H9 (cell line): Measurements from ENCODE around the gene PRKCA. TPM values are rescaled to one million over a fixed set of nuclear protein-coding genes. Genes with fewer than 3 reads are reported as not detected.

ENCODE experiments used
- DNase-seq: peaks from one replicate; pipeline ENCODE4 v3.0.0-alpha.2; 2017
- H2AFZ ChIP-seq: one replicate; pipeline ENCODE4 v1.6.1; 2013; ENCODE audit warnings: mild to moderate bottlenecking, low read length, control low read depth, moderate library complexity
- H2AK5ac ChIP-seq: 2 replicates; pipeline ENCODE4 v1.6.1; 2013; ENCODE audit warnings: low read length, control low read depth, mixed read lengths; ENCODE audit not compliant: insufficient read length
- H2BK120ac ChIP-seq: one replicate; pipeline ENCODE4 v1.6.1; 2013; ENCODE audit warnings: low read depth, mild to moderate bottlenecking, low read length, control low read depth, inconsistent platforms; ENCODE audit not compliant: poor library complexity, severe bottlenecking
- H2BK12ac ChIP-seq: 2 replicates; pipeline ENCODE4 v1.6.1; 2013; ENCODE audit warnings: low read length, control low read depth, mixed read lengths, low read depth; ENCODE audit not compliant: insufficient read length
- H2BK15ac ChIP-seq: 2 replicates; pipeline ENCODE4 v1.6.1; 2013; ENCODE audit warnings: low read depth, low read length, control low read depth
- H2BK20ac ChIP-seq: one replicate; pipeline ENCODE4 v1.6.1; 2013; ENCODE audit warnings: low read depth, mild to moderate bottlenecking, low read length, control low read depth, inconsistent platforms; ENCODE audit not compliant: poor library complexity, severe bottlenecking
- H2BK5ac ChIP-seq: 2 replicates; pipeline ENCODE4 v1.6.1; 2013; ENCODE audit warnings: low read length, control low read depth, mixed read lengths; ENCODE audit not compliant: insufficient read length
- H3K14ac ChIP-seq: 2 replicates; pipeline ENCODE4 v1.6.1; 2013; ENCODE audit warnings: low read length, control low read depth; ENCODE audit not compliant: insufficient read depth
- H3K18ac ChIP-seq: 2 replicates; pipeline ENCODE4 v1.6.1; 2013; ENCODE audit warnings: low read depth, mild to moderate bottlenecking, mixed read lengths, low read length, control low read depth; ENCODE audit not compliant: insufficient read length
- H3K23ac ChIP-seq: 2 replicates; pipeline ENCODE4 v1.6.1; 2013; ENCODE audit warnings: low read length, control low read depth, mixed read lengths, low read depth; ENCODE audit not compliant: insufficient read length
- H3K23me2 ChIP-seq: 2 replicates; pipeline ENCODE4 v1.6.1; 2013; ENCODE audit warnings: low read depth, mild to moderate bottlenecking, mixed read lengths, low read length, control low read depth; ENCODE audit not compliant: insufficient read length, poor library complexity, severe bottlenecking
- H3K27ac ChIP-seq: 2 replicates; pipeline ENCODE4 v1.5.1; 2013; ENCODE audit warnings: low read length, control low read depth, mixed read lengths, low read depth; ENCODE audit not compliant: insufficient read length
- H3K27me3 ChIP-seq: 2 replicates; pipeline ENCODE4 v1.6.1; 2013; ENCODE audit warnings: low read length, control low read depth, inconsistent platforms; ENCODE audit not compliant: insufficient read depth
- H3K4ac ChIP-seq: 2 replicates; pipeline ENCODE4 v1.6.1; 2013; ENCODE audit warnings: low read depth, mild to moderate bottlenecking, control low read depth, inconsistent platforms, low read length, moderate library complexity
- H3K4me1 ChIP-seq: 2 replicates; pipeline ENCODE4 v1.6.1; 2013; ENCODE audit warnings: low read length, control low read depth, inconsistent platforms; ENCODE audit not compliant: insufficient read depth
- H3K4me2 ChIP-seq: 2 replicates; pipeline ENCODE4 v1.6.1; 2013; ENCODE audit warnings: low read length, control low read depth, mixed read lengths; ENCODE audit not compliant: insufficient read length, insufficient read depth
- H3K56ac ChIP-seq: 2 replicates; pipeline ENCODE4 v1.6.1; 2013; ENCODE audit warnings: low read depth, mild to moderate bottlenecking, mixed read lengths, low read length, control low read depth; ENCODE audit not compliant: insufficient read length
- H3K79me1 ChIP-seq: 2 replicates; pipeline ENCODE4 v1.6.1; 2013; ENCODE audit warnings: low read depth, mild to moderate bottlenecking, moderate library complexity, low read length, control low read depth, inconsistent platforms; ENCODE audit not compliant: insufficient read depth, poor library complexity, severe bottlenecking
- H3K79me2 ChIP-seq: 2 replicates; pipeline ENCODE4 v1.6.1; 2013; ENCODE audit warnings: low read length, control low read depth, inconsistent platforms; ENCODE audit not compliant: insufficient read depth
- H3K9ac ChIP-seq: 2 replicates; pipeline ENCODE4 v1.6.1; 2013; ENCODE audit warnings: low read length, control low read depth, mixed read lengths; ENCODE audit not compliant: insufficient read length; ENCODE audit errors: extremely low read depth
- H3K9me3 ChIP-seq: one replicate; pipeline ENCODE4 v1.6.1; 2013; ENCODE audit warnings: low read depth, low read length, inconsistent platforms; ENCODE audit not compliant: control insufficient read depth
- H3T11ph ChIP-seq: one replicate; pipeline ENCODE4 v1.6.1; 2013; ENCODE audit warnings: mild to moderate bottlenecking, low read length, control low read depth, inconsistent platforms
- H4K20me1 ChIP-seq: one replicate; pipeline ENCODE4 v1.6.1; 2013; ENCODE audit not compliant: control insufficient read depth, insufficient read length, insufficient read depth
- H4K5ac ChIP-seq: 2 replicates; pipeline ENCODE4 v1.6.1; 2013; ENCODE audit warnings: low read depth, mild to moderate bottlenecking, mixed read lengths, low read length, control low read depth; ENCODE audit not compliant: insufficient read length
- H4K8ac ChIP-seq: replicated peaks from 2 replicates; pipeline ENCODE4 v1.6.1; 2013; ENCODE audit warnings: low read length, control low read depth, mixed read lengths, low read depth; ENCODE audit not compliant: insufficient read length
- H4K91ac ChIP-seq: 2 replicates; pipeline ENCODE4 v1.6.1; 2013; ENCODE audit warnings: low read depth, mild to moderate bottlenecking, moderate library complexity, mixed read lengths, low read length, control low read depth; ENCODE audit not compliant: insufficient read length
- H3K27ac Mint-ChIP-seq, 3 experiments: 2 replicates in 2 of 3; 3 replicates in 1 of 3; pipeline ENCODE4 v1.8.0; 2020 to 2021; ENCODE audit warnings: mixed read lengths in 3 of 3, mild to moderate bottlenecking in 1 of 3, moderate library complexity in 1 of 3
- H3K27me3 Mint-ChIP-seq: 2 replicates; pipeline ENCODE4 v1.8.0; 2021; ENCODE audit warnings: low read depth, mild to moderate bottlenecking, moderate library complexity, mixed read lengths
- H3K36me3 Mint-ChIP-seq, 3 experiments: 2 replicates in 2 of 3; 3 replicates in 1 of 3; pipeline ENCODE4 v1.8.0; 2020 to 2021; ENCODE audit warnings: low read depth in 3 of 3, mixed read lengths in 3 of 3; ENCODE audit not compliant: insufficient read depth in 1 of 3
- H3K4me1 Mint-ChIP-seq, 2 experiments: 2 replicates each; pipeline ENCODE4 v1.8.0; 2020; ENCODE audit warnings: mixed read lengths in 2 of 2
- H3K4me3 Mint-ChIP-seq, 2 experiments: 2 replicates in 1 of 2; 3 replicates in 1 of 2; pipeline ENCODE4 v1.8.0; 2020 to 2021; ENCODE audit warnings: mild to moderate bottlenecking in 2 of 2, mixed read lengths in 2 of 2, moderate library complexity in 1 of 2
- H3K9me3 Mint-ChIP-seq, 2 experiments: 2 replicates in 1 of 2; 3 replicates in 1 of 2; pipeline ENCODE4 v1.8.0; 2020; ENCODE audit warnings: mild to moderate bottlenecking in 2 of 2, mixed read lengths in 2 of 2, moderate library complexity in 1 of 2
- CTCF ChIP-seq: fragments of 200-600 bp; sonication (generic); conservative IDR thresholded peaks from 3 replicates; pipeline ENCODE4 v1.8.0; 2021; ENCODE audit warnings: antibody characterized with exemption, mild to moderate bottlenecking
- WGBS: extraction: QIAGEN DNeasy Blood & Tissue Kit; methylation state at CpG from one replicate; pipeline ENCODE4 v1.1.7; 2013; ENCODE audit warnings: missing lambda C conversion rate, low lambda C conversion rate, mixed read lengths; ENCODE audit not compliant: insufficient read length; ENCODE audit errors: extremely low coverage; 5-methylcytosine and 5-hydroxymethylcytosine counted together
- total RNA-seq: library from RNA; stranded (reverse); gene quantifications from 2 replicates; pipeline ENCODE4 v1.2.1, GENCODE V29; 2021

The PRKCA gene
- total RNA-seq, 1 experiment from 2014 or later = 10.5 TPM

- H3K79me2 ChIP-seq = no peaks in the 10 kb centered on the region
These were observed 105.5 kb downstream of the PRKCA start for GRCh38 chr17:66407864-66408263.

More at GRCh38 chr17:66407864-66408263, 105.5 kb downstream of the PRKCA start:
- Histone ChIP-seq H2AK5ac (no peak overlapping the region), H3K4me2 (no peak overlapping the region), H4K5ac (no peak overlapping the region), H3K18ac (no peak overlapping the region), H2BK15ac (no peak overlapping the region), H4K8ac (no peak overlapping the region), H3T11ph (no peak overlapping the region), H4K20me1 (no peaks in the 10 kb centered on the region), H2BK5ac (no peak overlapping the region), H3K27me3 (no peaks in the 10 kb centered on the region), H2AFZ (no peak overlapping the region), H3K56ac (no peak overlapping the region), H3K23me2 (no peaks in the 10 kb centered on the region), H3K23ac (no peak overlapping the region), H4K91ac (no peak overlapping the region), H2BK12ac (no peak overlapping the region), H3K4ac (no peak overlapping the region), H3K4me1 (peaks cover 2% of the 10 kb centered on the region), H2BK120ac (no peak overlapping the region), H3K9ac (no peak overlapping the region), H3K79me1 (no peaks in the 10 kb centered on the region), H2BK20ac (no peak overlapping the region), H3K27ac (no peak overlapping the region), H3K9me3 (no peaks in the 10 kb centered on the region), H3K14ac (no peak overlapping the region)
- Mint-ChIP-seq H3K9me3 (no peaks in the 10 kb centered on the region), H3K36me3 (no peaks in the 10 kb centered on the region), H3K4me1 (peaks cover 27 to 29% of the 10 kb centered on the region in 2 experiments), H3K27ac (no peak overlapping the region), H3K4me3 (no peak overlapping the region), H3K27me3 (no peaks in the 10 kb centered on the region)
- no peak for DNase-seq
- TF ChIP-seq CTCF = no peak
- WGBS = no CpG with 5 or more reads among the region's 4 CpGs
